OCI-LY1 (cell line): Measurements from ENCODE around the gene PLCG2.

Experiments used
- EZH2 ChIP-seq: fragments of 200-600 bp; sonication (generic), shearing (Covaris generic); IDR thresholded peaks from 2 replicates; pipeline ENCODE4 v1.8.0; 2017; ENCODE audit warnings: borderline replicate concordance, mixed run types, mild to moderate bottlenecking, antibody characterized with exemption, low read length, moderate library complexity, mixed read lengths
- TF ChIP-seq, protein P1 (sequence below): fragments of 200-600 bp; sonication (generic), shearing (Covaris generic); IDR thresholded peaks from 2 replicates; pipeline ENCODE4 v1.5.1; 2017; ENCODE audit warnings: mild to moderate bottlenecking, antibody characterized with exemption, low read length, moderate library complexity, mixed read lengths

DNA sequence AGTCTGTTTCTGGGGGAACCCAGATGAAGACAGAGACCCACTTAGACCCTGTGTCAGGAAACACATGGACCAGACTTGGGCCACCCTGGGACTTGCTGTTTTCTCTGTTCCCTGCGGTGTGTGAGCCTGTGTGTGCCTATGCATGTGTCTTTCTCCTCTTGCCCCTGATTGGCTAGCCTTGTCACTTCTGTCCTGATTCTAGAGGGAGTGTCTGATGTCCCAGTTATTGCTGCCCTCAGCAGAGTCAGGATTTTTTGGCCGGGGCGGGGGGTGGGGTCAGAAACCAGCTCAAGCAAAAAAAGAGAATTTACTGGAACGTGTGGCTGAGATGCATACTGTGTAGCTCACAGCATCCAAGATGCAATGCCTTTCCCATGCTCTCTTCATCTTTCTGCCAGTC, 30.5 kb downstream of the PLCG2 start:
- TF ChIP-seq, protein P1, sequence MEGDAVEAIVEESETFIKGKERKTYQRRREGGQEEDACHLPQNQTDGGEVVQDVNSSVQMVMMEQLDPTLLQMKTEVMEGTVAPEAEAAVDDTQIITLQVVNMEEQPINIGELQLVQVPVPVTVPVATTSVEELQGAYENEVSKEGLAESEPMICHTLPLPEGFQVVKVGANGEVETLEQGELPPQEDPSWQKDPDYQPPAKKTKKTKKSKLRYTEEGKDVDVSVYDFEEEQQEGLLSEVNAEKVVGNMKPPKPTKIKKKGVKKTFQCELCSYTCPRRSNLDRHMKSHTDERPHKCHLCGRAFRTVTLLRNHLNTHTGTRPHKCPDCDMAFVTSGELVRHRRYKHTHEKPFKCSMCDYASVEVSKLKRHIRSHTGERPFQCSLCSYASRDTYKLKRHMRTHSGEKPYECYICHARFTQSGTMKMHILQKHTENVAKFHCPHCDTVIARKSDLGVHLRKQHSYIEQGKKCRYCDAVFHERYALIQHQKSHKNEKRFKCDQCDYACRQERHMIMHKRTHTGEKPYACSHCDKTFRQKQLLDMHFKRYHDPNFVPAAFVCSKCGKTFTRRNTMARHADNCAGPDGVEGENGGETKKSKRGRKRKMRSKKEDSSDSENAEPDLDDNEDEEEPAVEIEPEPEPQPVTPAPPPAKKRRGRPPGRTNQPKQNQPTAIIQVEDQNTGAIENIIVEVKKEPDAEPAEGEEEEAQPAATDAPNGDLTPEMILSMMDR: no peak
- TF ChIP-seq EZH2: no peak
